GM19025 (cell line): ENCODE measurements around the gene OPCML.

Experiments
- ATAC-seq: cut with Tn5 transposase; IDR thresholded peaks from one replicate; pipeline ENCODE4 v1.9.1; 2021; ENCODE audit warnings: mild to moderate bottlenecking, low read depth, moderate library complexity; ENCODE audit not compliant: unreplicated experiment

OPCML gene

GRCh38 chr11:132876705-132877104 lies 655.6 kb downstream of the OPCML start:
- no peak for ATAC-seq

- no peak for ATAC-seq
These were observed 656.1 kb downstream of the OPCML start for GRCh38 chr11:132876239-132876638.

GRCh38 chr11:132874638-132875037 lies 657.7 kb downstream of the OPCML start:
- ATAC-seq, result no peak

- no peak for ATAC-seq
These were observed 658.5 kb downstream of the OPCML start for GRCh38 chr11:132873841-132874240.

GRCh38 chr11:132872211-132872610 lies 660.1 kb downstream of the OPCML start:
- no peak for ATAC-seq

- ATAC-seq, result no peak
These were observed 665.3 kb downstream of the OPCML start for GRCh38 chr11:132866783-132867545.

GRCh38 chr11:132865623-132866022 lies 666.7 kb downstream of the OPCML start:
- ATAC-seq, result no peak

GRCh38 chr11:132864811-132865576 lies 667.3 kb downstream of the OPCML start:
- no peak for ATAC-seq

- ATAC-seq, result no peak
These were observed 669.4 kb downstream of the OPCML start for GRCh38 chr11:132862933-132863332.

GRCh38 chr11:132862137-132862536 lies 670.2 kb downstream of the OPCML start:
- ATAC-seq, result no peak

GRCh38 chr11:132859306-132859705 lies 673.0 kb downstream of the OPCML start:
- no peak for ATAC-seq

GRCh38 chr11:132858223-132858622 lies 674.1 kb downstream of the OPCML start:
- ATAC-seq, result no peak

- ATAC-seq, result no peak
These were observed 676.3 kb downstream of the OPCML start for GRCh38 chr11:132856032-132856431.

- ATAC-seq, result no peak
These were observed 676.8 kb downstream of the OPCML start for GRCh38 chr11:132855516-132855915.

GRCh38 chr11:132853886-132854285 lies 678.4 kb downstream of the OPCML start:
- ATAC-seq, result no peak

GRCh38 chr11:132852361-132852760 lies 679.9 kb downstream of the OPCML start:
- no peak for ATAC-seq

GRCh38 chr11:132851247-132851646 lies 681.1 kb downstream of the OPCML start:
- no peak for ATAC-seq

GRCh38 chr11:132850266-132850665 lies 682.0 kb downstream of the OPCML start:
- no peak for ATAC-seq

- ATAC-seq, result no peak
These were observed 684.0 kb downstream of the OPCML start for GRCh38 chr11:132848336-132848735.

GRCh38 chr11:132846075-132846474 lies 686.2 kb downstream of the OPCML start:
- ATAC-seq, result no peak

- no peak for ATAC-seq
These were observed 687.2 kb downstream of the OPCML start for GRCh38 chr11:132844956-132845696.
